KG1 (cell line): ENCODE measurements around the gene HIGD1B.

Experiments used
- DNase-seq: peaks from one replicate; lab custom pipeline; 2025; lab: John Stamatoyannopoulos, UW

The HIGD1B gene

DNA sequence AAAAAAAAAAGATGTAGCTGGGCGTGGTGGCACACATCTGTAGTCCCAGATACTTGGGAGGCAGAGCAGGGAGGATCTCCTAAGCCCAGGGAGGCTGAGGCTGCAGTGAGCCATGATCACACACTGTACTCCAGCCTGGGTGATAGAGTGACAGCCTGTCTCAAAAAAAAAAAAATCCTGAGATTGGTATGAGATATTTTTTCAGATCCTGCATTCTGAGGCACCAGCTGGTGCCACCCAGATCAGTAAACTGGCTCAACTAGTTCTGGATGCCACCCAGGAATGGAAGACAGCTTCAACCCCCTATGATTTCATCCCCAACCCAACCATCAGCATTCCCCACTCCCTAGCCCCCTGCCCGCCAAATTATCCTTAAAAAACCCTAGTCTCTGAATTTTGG lies 10.5 kb upstream of the HIGD1B start:
- no peak for DNase-seq

DNA sequence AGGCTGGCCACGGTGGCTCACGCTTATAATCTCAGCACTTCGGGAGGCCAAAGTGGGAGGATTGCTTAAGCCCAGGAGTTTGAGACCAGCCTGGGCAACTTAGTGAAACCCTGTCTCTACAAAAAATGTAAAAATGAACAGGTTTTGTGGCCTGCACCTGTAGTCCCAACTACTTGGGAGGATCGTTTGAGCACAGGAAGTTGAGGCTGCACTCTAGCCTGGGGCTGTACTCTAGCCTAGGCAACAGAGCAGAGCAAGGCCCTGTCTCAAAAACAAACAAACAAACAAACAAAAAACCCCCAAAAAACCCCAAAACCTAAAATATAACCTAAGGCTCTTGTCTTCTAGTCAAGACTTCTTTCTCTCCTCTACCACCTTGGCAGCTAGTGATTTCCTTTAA lies 7.4 kb upstream of the HIGD1B start:
- no peak for DNase-seq

DNA sequence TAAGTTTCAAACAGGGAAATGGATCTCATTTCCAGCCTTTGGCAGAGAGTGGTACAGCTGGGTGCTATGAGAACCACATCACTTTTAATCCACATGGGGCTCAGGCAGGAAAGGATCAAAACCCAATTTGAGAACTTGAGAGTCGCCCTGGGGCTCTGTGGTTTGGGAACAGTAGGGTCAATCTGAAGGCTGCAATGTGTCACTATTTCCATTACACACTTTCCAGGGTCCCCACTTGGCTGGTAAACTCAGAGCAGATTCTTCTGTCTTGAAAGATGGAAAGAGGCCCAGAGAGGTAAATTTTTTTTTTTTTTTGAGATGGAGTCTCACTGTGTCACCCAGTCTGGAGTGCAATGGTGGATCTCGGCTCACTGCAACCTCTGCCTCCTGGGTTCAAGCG lies 6.7 kb upstream of the HIGD1B start:
- DNase-seq = no peak

DNA sequence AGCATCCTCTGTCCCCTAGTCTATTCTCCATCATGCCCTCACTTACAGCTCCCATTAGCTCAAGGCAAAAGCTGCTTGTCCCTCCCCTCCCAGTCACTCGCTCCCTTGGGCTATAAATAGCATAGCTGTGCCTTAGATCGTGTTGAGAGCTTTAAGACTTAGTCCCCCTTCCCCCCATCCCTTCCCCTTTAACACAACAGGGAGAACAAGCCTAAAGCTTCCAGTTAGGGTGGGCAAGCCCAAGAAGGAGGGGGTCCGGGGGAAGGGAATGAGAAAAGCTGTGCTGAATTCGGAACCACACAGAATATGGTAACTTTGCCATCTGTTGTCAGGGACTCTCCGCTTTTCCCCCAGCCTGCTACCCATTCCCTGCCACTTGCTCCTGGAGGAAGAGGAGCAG lies 4.9 kb upstream of the HIGD1B start:
- DNase-seq = no peak

DNA sequence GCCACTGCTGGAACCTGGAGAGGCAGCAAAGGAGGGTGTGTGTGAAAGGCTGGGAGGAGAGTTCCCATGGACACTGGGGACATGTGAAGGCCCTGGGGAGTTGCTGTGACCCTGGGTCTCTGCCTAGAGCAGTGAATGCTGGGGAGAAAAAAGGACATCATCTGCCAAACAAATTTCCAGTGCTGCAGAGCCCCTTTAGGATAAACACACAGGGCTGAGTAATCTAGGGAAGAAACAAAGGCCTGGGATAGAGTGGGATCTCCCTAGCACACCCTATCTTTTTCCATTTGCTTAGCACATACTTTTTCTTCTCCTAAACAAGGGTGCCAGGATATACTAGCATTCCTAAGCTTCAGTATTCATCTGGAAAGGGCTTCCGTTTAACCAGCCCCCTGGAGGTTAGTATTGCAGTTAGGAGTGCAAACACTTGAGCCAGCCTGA lies 3.3 kb upstream of the HIGD1B start:
- DNase-seq = no peak

DNA sequence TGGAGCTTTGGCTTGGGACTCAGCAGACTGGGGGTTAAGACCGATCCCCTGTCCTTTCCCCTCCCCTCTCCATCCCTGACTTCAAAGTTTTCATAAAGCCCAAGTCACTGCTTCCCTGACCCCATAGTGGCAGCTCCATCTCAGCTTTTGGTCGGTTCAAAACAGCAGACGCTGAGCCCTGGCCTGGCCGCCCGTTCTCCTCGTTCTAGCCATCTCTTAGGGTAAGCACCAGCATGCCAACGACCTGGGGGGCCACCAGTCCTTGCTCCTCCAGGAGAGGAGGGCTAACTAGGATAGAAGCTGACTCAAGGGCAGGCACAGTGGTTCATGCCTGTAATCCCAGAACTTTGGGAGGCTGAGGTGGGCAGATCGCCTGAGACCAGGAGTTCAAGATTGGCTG lies 1.5 kb upstream of the HIGD1B start:
- DNase-seq = no peak

DNA sequence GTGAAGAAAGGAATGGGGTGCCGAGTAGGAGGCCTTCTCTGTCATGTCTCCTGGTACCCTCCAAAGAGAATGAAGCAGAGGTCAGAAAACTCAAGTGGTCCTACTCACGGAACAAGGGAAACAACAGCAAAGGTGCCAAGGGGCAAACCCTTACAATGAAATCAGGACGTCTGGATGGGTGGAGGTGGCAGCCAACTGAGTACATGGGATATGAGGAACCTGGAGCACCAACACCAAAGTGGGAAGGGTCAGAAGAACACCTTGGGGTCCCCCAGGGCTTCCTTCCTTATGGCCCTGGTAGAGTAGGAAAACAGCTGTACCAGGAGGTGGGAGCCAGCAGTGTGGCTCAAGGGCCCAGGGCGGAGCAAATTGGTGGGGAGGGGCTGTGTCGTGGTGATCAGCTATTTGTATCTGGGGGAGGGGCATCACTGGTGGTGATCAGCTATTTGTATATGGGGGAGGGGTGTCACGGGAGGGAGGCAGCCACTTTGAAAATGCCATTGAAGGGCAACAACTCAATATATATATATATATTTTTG lies 643 bp downstream of the HIGD1B start:
- no peak for DNase-seq

DNA sequence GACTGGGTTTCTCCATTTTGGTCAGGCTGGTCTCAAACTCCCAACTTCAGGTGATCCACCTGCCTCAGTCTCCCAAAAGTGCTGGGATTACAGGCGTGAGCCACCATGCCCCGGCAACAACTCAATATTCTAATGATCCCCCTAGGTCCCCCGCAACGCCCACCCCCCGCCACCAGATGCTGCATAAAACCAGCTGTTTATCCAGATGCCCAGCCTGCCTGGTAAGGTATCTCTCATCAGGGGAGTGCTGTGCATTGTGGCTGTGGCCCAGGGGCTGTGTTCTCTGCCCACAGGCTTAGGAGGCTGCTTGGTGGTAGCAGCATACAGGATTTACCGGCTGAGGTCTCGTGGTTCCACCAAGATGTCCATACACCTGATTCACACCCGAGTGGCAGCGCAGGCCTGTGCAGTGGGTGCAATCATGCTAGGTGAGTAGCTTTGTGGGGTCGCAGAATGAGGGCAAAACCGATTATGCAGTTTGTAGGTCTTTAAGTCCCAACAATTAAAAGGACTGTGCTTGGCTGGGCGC lies 1.3 kb downstream of the HIGD1B start:
- no peak for DNase-seq

DNA sequence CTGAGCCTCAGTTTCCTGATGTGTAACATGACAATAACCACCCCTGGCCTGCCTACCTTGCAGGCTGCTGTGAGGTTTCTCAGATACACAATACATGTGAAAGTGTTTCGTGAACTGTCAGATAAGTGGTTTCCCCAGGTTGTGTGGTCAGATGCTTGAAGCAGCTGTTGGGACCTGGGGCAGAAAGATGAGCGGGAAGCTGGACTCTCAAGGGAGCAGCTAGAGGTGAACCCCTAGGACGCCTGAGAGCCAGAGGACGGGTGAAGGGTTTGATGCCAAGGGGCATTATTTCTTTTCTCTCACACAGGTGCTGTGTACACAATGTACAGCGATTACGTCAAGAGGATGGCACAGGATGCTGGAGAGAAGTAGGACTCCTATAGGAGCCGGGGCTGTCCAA lies 2.3 kb downstream of the HIGD1B start:
- DNase-seq = no peak

GRCh38 chr17:44850612-44851011 lies 2.9 kb downstream of the HIGD1B start:
- DNase-seq = no peak

DNA sequence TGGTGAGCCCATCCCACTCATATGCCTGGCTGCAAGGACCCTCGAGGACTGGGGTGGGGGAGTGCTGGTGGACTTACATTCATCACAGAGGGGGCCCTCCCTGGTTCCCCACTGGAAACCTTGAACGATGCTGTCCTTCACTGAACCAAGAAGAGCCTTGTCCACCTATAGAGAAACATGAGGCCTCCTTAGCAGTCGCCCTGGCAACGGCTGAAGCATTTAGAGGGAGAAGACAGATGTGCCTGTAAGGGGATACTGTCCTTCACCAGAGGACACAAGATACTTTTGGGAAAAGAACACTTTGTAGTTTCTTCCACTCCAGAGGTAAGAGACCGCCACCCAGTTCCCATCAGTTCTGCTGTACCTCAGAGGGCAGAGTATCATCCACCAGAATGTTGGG lies 6.5 kb downstream of the HIGD1B start:
- no peak for DNase-seq

- no peak for DNase-seq
Observed at GRCh38 chr17:44859701-44860100, 12.0 kb downstream of the HIGD1B start.

GRCh38 chr17:44862278-44862914 lies 14.7 kb downstream of the HIGD1B start:
- DNase-seq = no peak

- no peak for DNase-seq
Observed at GRCh38 chr17:44863061-44863918, 15.6 kb downstream of the HIGD1B start.

DNA sequence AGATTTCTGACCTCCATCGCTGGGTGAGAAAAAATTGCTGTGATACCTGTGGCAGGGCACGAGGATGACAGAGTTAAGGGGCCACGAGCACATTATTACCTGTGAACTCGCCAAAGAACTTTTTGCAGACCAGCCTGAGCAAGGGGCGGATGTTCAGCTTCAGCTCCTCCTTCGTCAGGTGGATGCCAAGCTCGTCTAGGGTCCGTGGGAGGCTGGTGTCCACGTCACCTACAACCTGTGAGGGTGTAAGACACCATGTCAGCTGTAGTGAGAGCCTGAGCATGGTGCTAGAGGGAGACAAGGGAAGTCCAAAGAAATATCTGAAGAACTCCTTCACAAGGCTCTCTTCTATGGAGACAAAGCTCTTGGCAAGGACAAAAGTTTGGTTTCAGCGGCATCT lies 17.1 kb downstream of the HIGD1B start:
- DNase-seq = no peak

- DNase-seq = peak; percentile 16
Observed at GRCh38 chr17:44865231-44865660, 17.6 kb downstream of the HIGD1B start.

DNA sequence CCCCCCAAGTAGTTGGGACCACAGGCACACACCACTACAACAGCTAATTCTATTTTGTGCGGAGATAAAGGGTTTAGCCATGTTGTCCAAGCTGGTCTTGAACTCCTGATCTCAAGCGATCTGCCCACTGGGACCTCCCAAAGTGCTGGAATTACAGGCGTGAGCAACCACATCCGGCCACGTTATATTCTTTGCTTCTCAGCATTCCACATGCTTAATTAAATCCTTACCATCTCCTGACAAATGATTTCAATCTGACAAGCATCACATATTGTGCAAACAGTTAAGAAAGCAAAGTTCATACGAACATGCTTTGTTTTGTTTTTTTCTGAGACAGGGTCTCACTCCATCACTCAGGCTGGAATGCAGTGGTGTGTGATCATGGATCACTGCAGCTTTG lies 18.2 kb downstream of the HIGD1B start:
- no peak for DNase-seq

DNA sequence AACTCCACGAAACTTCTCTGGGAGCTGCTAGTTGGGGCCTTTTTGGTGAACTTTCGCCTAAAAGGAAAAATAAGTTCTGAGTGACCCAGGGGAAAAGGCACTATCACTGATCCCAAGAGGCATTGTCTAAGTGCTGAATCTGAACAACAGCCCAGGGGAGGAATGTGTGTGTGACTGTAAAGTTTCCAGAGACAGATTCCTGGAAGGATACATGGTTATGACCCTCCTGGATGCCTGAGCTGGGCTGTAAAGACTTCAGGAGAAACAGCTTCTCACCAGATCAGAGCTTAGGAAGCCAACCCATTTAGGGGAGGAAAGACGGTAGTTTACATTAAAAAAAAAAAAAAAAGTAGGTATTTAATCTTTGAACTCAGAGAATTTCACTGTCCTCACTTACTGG lies 20.2 kb downstream of the HIGD1B start:
- no peak for DNase-seq

GRCh38 chr17:44871556-44871955 lies 23.9 kb downstream of the HIGD1B start:
- DNase-seq = no peak

DNA sequence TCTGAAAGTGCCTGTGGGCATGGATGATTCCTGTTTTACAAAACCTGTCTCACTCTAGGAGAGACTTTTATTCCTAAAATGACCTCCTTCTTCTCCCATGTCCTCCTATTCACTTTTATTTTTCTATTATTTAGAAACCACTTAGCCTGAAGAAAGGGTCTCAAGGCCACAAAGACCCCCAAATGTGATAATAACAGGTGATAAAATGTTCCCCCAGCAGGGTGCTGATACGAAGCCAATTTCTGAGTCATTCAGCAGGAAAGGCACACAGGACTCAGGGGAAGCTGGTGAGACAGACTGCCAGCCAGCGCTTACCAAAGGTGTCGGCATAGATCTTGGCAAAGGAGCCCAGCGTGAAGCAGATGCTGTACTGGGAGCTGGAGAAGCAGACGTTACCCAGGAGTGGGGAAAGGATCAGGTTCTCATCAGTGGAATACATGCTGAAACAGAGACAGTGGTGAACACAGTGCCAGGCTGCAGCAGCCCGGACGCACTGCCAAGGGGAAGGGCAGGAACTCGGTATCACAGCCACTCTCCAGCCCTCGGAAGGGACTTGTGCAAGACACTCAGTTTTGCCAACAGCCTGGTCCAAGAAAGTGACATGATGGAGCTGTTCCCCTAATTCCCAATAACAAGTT lies 24.6 kb downstream of the HIGD1B start:
- no peak for DNase-seq

DNA sequence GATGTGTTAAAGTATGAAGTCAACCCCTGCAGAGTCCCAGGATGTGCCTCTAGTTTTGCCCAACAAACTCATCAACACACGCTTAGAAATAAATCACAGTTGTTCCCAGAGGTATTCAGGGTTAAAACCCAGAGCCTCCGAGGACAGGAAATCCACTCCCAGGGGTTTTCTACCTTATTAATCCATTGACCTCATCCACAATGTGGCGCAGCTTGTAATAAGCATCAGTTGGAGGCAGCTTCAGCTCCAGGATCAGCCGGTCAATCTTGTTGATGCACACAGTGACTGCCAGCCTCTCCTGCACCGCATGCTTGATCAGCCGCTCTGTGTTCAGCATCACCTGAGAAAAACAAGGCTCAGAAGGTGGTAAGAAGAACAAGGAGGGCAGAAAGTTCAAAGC lies 28.1 kb downstream of the HIGD1B start:
- no peak for DNase-seq

DNA sequence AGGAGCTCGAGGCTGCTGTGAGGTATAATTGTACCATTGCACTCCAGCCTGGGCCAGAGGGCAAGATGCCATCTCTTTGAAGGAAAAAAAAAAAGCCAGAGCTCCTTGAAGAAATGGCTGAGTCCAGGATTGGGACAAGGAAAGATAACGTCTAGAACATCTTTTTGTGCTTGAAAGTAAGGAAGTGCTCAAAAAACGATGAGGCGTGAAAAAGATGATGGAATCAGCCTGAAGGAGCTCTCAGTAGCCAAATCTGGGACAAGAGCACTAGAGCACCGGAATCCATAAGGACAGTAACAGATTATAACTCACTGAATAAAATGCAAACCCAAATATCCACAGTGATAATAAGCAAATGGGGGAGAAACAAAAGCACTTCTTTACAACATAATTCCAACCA lies 29.4 kb downstream of the HIGD1B start:
- DNase-seq = no peak
